C1 segment of cervical spinal cord (tissue), 14 donors: ENCODE data around the gene ZFHX3.

ENCODE experiments used
- DNase-seq, 14 donors: peaks; one replicate each; lab custom pipeline; 2025; lab: John Stamatoyannopoulos, UW

Gene ZFHX3

GRCh38 chr16:72934636-72935403 lies 113.1 kb downstream of the ZFHX3 start:
- DNase-seq, result no peak

- DNase-seq, result no peak
Observed at GRCh38 chr16:72932677-72933335, 115.1 kb downstream of the ZFHX3 start.

GRCh38 chr16:72932050-72932449 lies 115.9 kb downstream of the ZFHX3 start:
- no peak for DNase-seq

GRCh38 chr16:72930396-72930795 lies 117.5 kb downstream of the ZFHX3 start:
- no peak for DNase-seq

- DNase-seq, result no peak
Observed at GRCh38 chr16:72928090-72928981, 119.6 kb downstream of the ZFHX3 start.

- peak in 2 of 14 donors; percentile 10 to 25 for DNase-seq
Observed at GRCh38 chr16:72927199-72928089, 120.5 kb downstream of the ZFHX3 start.

- no peak for DNase-seq
Observed at GRCh38 chr16:72926177-72927070, 121.5 kb downstream of the ZFHX3 start.

GRCh38 chr16:72925631-72925979 lies 122.3 kb downstream of the ZFHX3 start:
- DNase-seq, result no peak

GRCh38 chr16:72924927-72925630 lies 122.8 kb downstream of the ZFHX3 start:
- DNase-seq, result no peak

GRCh38 chr16:72924537-72924926 lies 123.4 kb downstream of the ZFHX3 start:
- no peak for DNase-seq

- DNase-seq, result no peak
Observed at GRCh38 chr16:72923757-72924156, 124.2 kb downstream of the ZFHX3 start.

GRCh38 chr16:72922714-72923113 lies 125.2 kb downstream of the ZFHX3 start:
- no peak for DNase-seq

- DNase-seq, result peak in 11 of 14 donors; percentile 5 to 52 (median 28)
Observed at GRCh38 chr16:72921620-72922019, 126.3 kb downstream of the ZFHX3 start.

GRCh38 chr16:72921106-72921505 lies 126.8 kb downstream of the ZFHX3 start:
- no peak for DNase-seq

GRCh38 chr16:72917051-72917450 lies 130.9 kb downstream of the ZFHX3 start:
- no peak for DNase-seq

GRCh38 chr16:72915331-72915730 lies 132.6 kb downstream of the ZFHX3 start:
- DNase-seq, result no peak

GRCh38 chr16:72913551-72913950 lies 134.4 kb downstream of the ZFHX3 start:
- DNase-seq, result no peak

GRCh38 chr16:72911971-72912370 lies 136.0 kb downstream of the ZFHX3 start:
- no peak for DNase-seq

GRCh38 chr16:72910875-72911274 lies 137.1 kb downstream of the ZFHX3 start:
- no peak for DNase-seq

- no peak for DNase-seq
Observed at GRCh38 chr16:72910381-72910780, 137.5 kb downstream of the ZFHX3 start.
